ENCODE data around the gene GPR160. TPM values are rescaled to one million over a fixed set of nuclear protein-coding genes. Genes with fewer than 3 reads are reported as not detected.

The GPR160 gene
- total RNA-seq, 2 donors from 2014 or later = 26.4 to 31.9 TPM

GRCh38 chr3:170083343-170083742 lies 45.5 kb downstream of the GPR160 start:
- ATAC-seq = no peak

GRCh38 chr3:170085396-170085795 lies 47.6 kb downstream of the GPR160 start:
- TF ChIP-seq CTCF (IDR thresholded peaks at IDR 0.05) (no peak), POLR2A (IDR thresholded peaks at IDR 0.05) (no peak)
- DNase-seq = no peak
- no peak for ATAC-seq
- no peaks in the 10 kb centered on the region for H3K36me3 ChIP-seq (replicated peaks in 1 of 2; ENCODE audit: insufficient read depth in 1 of 2, low read depth in 2 of 2)
- H3K4me1 ChIP-seq = no peaks in the 10 kb centered on the region
- H3K9me3 ChIP-seq = no peaks in the 10 kb centered on the region
- intact Hi-C loops (cut with DNase I) = no loop called here
- H3K27ac ChIP-seq = no peak overlapping the region
- no peaks in the 10 kb centered on the region for H3K27me3 ChIP-seq
- WGBS, 2 donors = 84 to 88% methylated on average over 6 of the region's 6 CpGs
- H3K4me3 ChIP-seq = no peak overlapping the region

More at GRCh38 chr3:170083343-170083742, 45.5 kb downstream of the GPR160 start:
- Histone ChIP-seq H3K27ac (no peak overlapping the region), H3K27me3 (no peaks in the 10 kb centered on the region), H3K36me3 (replicated peaks in 1 of 2; ENCODE audit: insufficient read depth in 1 of 2, low read depth in 2 of 2) (no peaks in the 10 kb centered on the region), H3K4me3 (no peak overlapping the region), H3K4me1 (peaks cover 3% of the 10 kb centered on the region), H3K9me3 (no peaks in the 10 kb centered on the region)
- WGBS, 2 donors = 91 to 100% methylated on average over 1 of the region's 1 CpG
- TF ChIP-seq CTCF (IDR thresholded peaks at IDR 0.05) = no peak
- no peak for TF ChIP-seq POLR2A (IDR thresholded peaks at IDR 0.05)
- DNase-seq = no peak
- intact Hi-C loops (cut with DNase I) = no loop called here

- H3K4me3 ChIP-seq = no peak overlapping the region
- peaks cover 0 to 3% of the 10 kb centered on the region in 2 donors for H3K36me3 ChIP-seq (replicated peaks in 1 of 2; ENCODE audit: insufficient read depth in 1 of 2, low read depth in 2 of 2)
- H3K27me3 ChIP-seq = no peaks in the 10 kb centered on the region
- H3K27ac ChIP-seq = no peak overlapping the region
- no peaks in the 10 kb centered on the region for H3K4me1 ChIP-seq
- DNase-seq = no peak
- TF ChIP-seq POLR2A (IDR thresholded peaks at IDR 0.05) (no peak), CTCF (IDR thresholded peaks at IDR 0.05) (no peak)
- no peaks in the 10 kb centered on the region for H3K9me3 ChIP-seq
- no peak for ATAC-seq
- 100% methylated on average over 3 of the region's 3 CpGs for WGBS, 2 donors
- intact Hi-C loops (cut with DNase I) = no loop called here
Observed at GRCh38 chr3:170089862-170090600, 52.2 kb downstream of the GPR160 start.

GRCh38 chr3:170090601-170090981 lies 52.8 kb downstream of the GPR160 start:
- H3K27ac ChIP-seq = no peak overlapping the region
- no peak for ATAC-seq

More at GRCh38 chr3:170090601-170090981, 52.8 kb downstream of the GPR160 start:
- intact Hi-C loops (cut with DNase I) = no loop called here
- Histone ChIP-seq H3K36me3 (replicated peaks in 1 of 2; ENCODE audit: insufficient read depth in 1 of 2, low read depth in 2 of 2) (peaks cover 0 to 6% of the 10 kb centered on the region in 2 donors), H3K9me3 (no peaks in the 10 kb centered on the region), H3K4me1 (no peaks in the 10 kb centered on the region), H3K27me3 (no peaks in the 10 kb centered on the region), H3K4me3 (no peak overlapping the region)
- TF ChIP-seq CTCF (IDR thresholded peaks at IDR 0.05) = no peak
- no peak for TF ChIP-seq POLR2A (IDR thresholded peaks at IDR 0.05)
- no peak for DNase-seq

Measured in body of pancreas (tissue), 4 donors.